Prostate gland (tissue), 2 donors: ENCODE results near the gene PRF1. TPM values are rescaled to one million over a fixed set of nuclear protein-coding genes. Genes with fewer than 3 reads are reported as not detected.

Source experiments
- DNase-seq: peaks from one replicate; pipeline ENCODE4 v3.0.0-alpha.2; 2019; ENCODE audit warnings: low spot score
- H3K27ac ChIP-seq, 2 donors: fragments of 200-600 bp; sonication (generic); 2 replicates each; pipeline ENCODE4 v1.5.1; 2017 to 2019
- H3K27me3 ChIP-seq: fragments of 200-600 bp; sonication (generic); replicated peaks from 2 replicates; pipeline ENCODE4 v1.5.1; 2019; ENCODE audit not compliant: insufficient read depth
- H3K36me3 ChIP-seq, 2 donors: fragments of 200-600 bp; sonication (generic); 1 replicate in 1 of 2; 2 replicates in 1 of 2; pipeline versions ENCODE4 v1.5.1 to v1.8.1; 2017 to 2019
- H3K4me1 ChIP-seq: fragments of 200-600 bp; sonication (generic); replicated peaks from 2 replicates; pipeline ENCODE4 v1.5.1; 2019
- H3K4me3 ChIP-seq, 2 donors: fragments of 200-600 bp; sonication (generic); 2 replicates each; pipeline ENCODE4 v1.5.1; 2017 to 2019
- H3K9me3 ChIP-seq: fragments of 200-600 bp; sonication (generic); 2 replicates; pipeline ENCODE4 v1.5.1; 2017
- POLR2A ChIP-seq: fragments of 450-650 bp; IDR thresholded peaks from one replicate; pipeline ENCODE4 v1.6.1; 2016; ENCODE audit warnings: antibody characterized with exemption, mild to moderate bottlenecking
- POLR2AphosphoS5 ChIP-seq: sonication (generic); formaldehyde crosslinking; IDR thresholded peaks from one replicate; pipeline ENCODE4 v1.6.1; 2017; ENCODE audit warnings: antibody characterized with exemption
- WGBS: methylation state at CpG from one replicate; pipeline ENCODE4 v1.1.5; 2018; 5-methylcytosine and 5-hydroxymethylcytosine counted together
- intact Hi-C: fragments of 100-400 bp; cut with DNase I; formaldehyde crosslinking; loops from one replicate; pipeline ENCODE4 v1.14.2; 2022
- total RNA-seq, 2 donors: library from RNA; depleted of rRNA; stranded (reverse); fragments of >200 nt; gene quantifications; one replicate each; pipeline ENCODE4 v1.1.0, GENCODE V29; 2016
- TF ChIP-seq, protein P1 (sequence below), 4 experiments: fragments of 200-600 bp in 2 of 4; fragments of 450-650 bp in 2 of 4; sonication (generic) in 2 of 4; IDR thresholded peaks; 1 replicate in 3 of 4; 2 replicates in 1 of 4; pipeline ENCODE4 v1.5.1; 2016 to 2019; ENCODE audit warnings: antibody characterized with exemption in 4 of 4, mild to moderate bottlenecking in 2 of 4, moderate library complexity in 2 of 4

Gene PRF1
- total RNA-seq, 2 donors from 2014 or later = 0.32 to 2.3 TPM

- 88% methylated on average over 5 of the region's 5 CpGs for WGBS
- no peak for TF ChIP-seq POLR2A
- no peak for TF ChIP-seq POLR2AphosphoS5
- TF ChIP-seq, protein P1, sequence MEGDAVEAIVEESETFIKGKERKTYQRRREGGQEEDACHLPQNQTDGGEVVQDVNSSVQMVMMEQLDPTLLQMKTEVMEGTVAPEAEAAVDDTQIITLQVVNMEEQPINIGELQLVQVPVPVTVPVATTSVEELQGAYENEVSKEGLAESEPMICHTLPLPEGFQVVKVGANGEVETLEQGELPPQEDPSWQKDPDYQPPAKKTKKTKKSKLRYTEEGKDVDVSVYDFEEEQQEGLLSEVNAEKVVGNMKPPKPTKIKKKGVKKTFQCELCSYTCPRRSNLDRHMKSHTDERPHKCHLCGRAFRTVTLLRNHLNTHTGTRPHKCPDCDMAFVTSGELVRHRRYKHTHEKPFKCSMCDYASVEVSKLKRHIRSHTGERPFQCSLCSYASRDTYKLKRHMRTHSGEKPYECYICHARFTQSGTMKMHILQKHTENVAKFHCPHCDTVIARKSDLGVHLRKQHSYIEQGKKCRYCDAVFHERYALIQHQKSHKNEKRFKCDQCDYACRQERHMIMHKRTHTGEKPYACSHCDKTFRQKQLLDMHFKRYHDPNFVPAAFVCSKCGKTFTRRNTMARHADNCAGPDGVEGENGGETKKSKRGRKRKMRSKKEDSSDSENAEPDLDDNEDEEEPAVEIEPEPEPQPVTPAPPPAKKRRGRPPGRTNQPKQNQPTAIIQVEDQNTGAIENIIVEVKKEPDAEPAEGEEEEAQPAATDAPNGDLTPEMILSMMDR (IDR thresholded peaks at IDR 0.05) = no peak
- no peak for DNase-seq
- H3K27me3 ChIP-seq = no peaks in the 10 kb centered on the region
- no peak overlapping the region for H3K4me3 ChIP-seq
- H3K36me3 ChIP-seq = no peaks in the 10 kb centered on the region
- no peak overlapping the region for H3K27ac ChIP-seq
- no peaks in the 10 kb centered on the region for H3K4me1 ChIP-seq
- no peaks in the 10 kb centered on the region for H3K9me3 ChIP-seq
- intact Hi-C loops = no loop called here
These were observed 42.7 kb downstream of the PRF1 start for GRCh38 chr10:70559861-70560260.

GRCh38 chr10:70558871-70559810, 43.4 kb downstream of the PRF1 start:
- TF ChIP-seq POLR2AphosphoS5 = no peak
- TF ChIP-seq, protein P1 (IDR thresholded peaks at IDR 0.05) = peak in 3 of 4 experiments; percentile 27 to 67 (median 36)
- 35% methylated on average over 20 of the region's 20 CpGs for WGBS
- no peak overlapping the region for H3K4me3 ChIP-seq
- no peaks in the 10 kb centered on the region for H3K36me3 ChIP-seq
- DNase-seq = no peak
- H3K9me3 ChIP-seq = no peaks in the 10 kb centered on the region
- H3K4me1 ChIP-seq = no peaks in the 10 kb centered on the region
- H3K27ac ChIP-seq = no peak overlapping the region
- intact Hi-C loops = no loop called here
- H3K27me3 ChIP-seq = no peaks in the 10 kb centered on the region

- 89% methylated on average over 11 of the region's 11 CpGs for WGBS
- Histone ChIP-seq H3K27ac (no peak overlapping the region), H3K4me3 (no peak overlapping the region), H3K27me3 (no peaks in the 10 kb centered on the region), H3K4me1 (no peaks in the 10 kb centered on the region), H3K9me3 (no peaks in the 10 kb centered on the region), H3K36me3 (no peaks in the 10 kb centered on the region)
- no peak for TF ChIP-seq POLR2AphosphoS5
- intact Hi-C loops = no loop called here
- no peak for DNase-seq
These were observed 44.2 kb downstream of the PRF1 start for GRCh38 chr10:70558295-70558694.

GRCh38 chr10:70557876-70558275, 44.7 kb downstream of the PRF1 start:
- Histone ChIP-seq H3K27ac (no peak overlapping the region), H3K4me3 (no peak overlapping the region), H3K36me3 (no peaks in the 10 kb centered on the region), H3K4me1 (no peaks in the 10 kb centered on the region), H3K9me3 (no peaks in the 10 kb centered on the region), H3K27me3 (no peaks in the 10 kb centered on the region)
- WGBS = 89% methylated on average over 2 of the region's 2 CpGs
- no peak for DNase-seq
- intact Hi-C loops = no loop called here
- TF ChIP-seq, protein P1 (IDR thresholded peaks at IDR 0.05) = no peak
- TF ChIP-seq POLR2AphosphoS5 (no peak), POLR2A (no peak)

GRCh38 chr10:70557086-70557845, 45.3 kb downstream of the PRF1 start:
- H3K4me3 ChIP-seq = no peak overlapping the region
- intact Hi-C loops = no loop called here

More at GRCh38 chr10:70557086-70557845, 45.3 kb downstream of the PRF1 start:
- Histone ChIP-seq H3K27me3 (no peaks in the 10 kb centered on the region), H3K27ac (no peak overlapping the region), H3K9me3 (no peaks in the 10 kb centered on the region), H3K36me3 (no peaks in the 10 kb centered on the region), H3K4me1 (no peaks in the 10 kb centered on the region)
- no peak for DNase-seq
- TF ChIP-seq POLR2AphosphoS5 = no peak
- no peak for TF ChIP-seq POLR2A
- TF ChIP-seq, protein P1 (IDR thresholded peaks at IDR 0.05) = no peak
- WGBS = 88% methylated on average over 9 of the region's 11 CpGs
